BJ (cell line): ENCODE data around the gene GPRIN3. TPM values are rescaled to one million over a fixed set of nuclear protein-coding genes. Genes with fewer than 3 reads are reported as not detected.

Experiments used
- CTCF ChIA-PET: fragments of 350-600 bp; formaldehyde crosslinking; extraction: SDS; loops from one replicate; lab custom pipeline; 2021; ENCODE audit warnings: antibody characterized with exemption, inconsistent platforms; lab: Yijun Ruan, JAX
- POLR2A ChIA-PET: fragments of 300-600 bp; sonication (Branson Sonifier 250); formaldehyde crosslinking; extraction: SDS; loops from one replicate; lab custom pipeline; 2021; ENCODE audit warnings: antibody characterized with exemption; lab: Charles Lee
- DNase-seq: peaks from one replicate; pipeline ENCODE4 v3.0.0-alpha.2; 2011; ENCODE audit warnings: low read depth
- H3K27me3 ChIP-seq: 2 replicates; pipeline ENCODE4 v1.6.0; 2011; ENCODE audit warnings: low read length; ENCODE audit not compliant: control insufficient read depth, insufficient read depth
- H3K36me3 ChIP-seq: 2 replicates; pipeline ENCODE4 v1.5.1; 2011; ENCODE audit warnings: low read length; ENCODE audit not compliant: control insufficient read depth, insufficient read depth
- H3K4me3 ChIP-seq: 2 replicates; pipeline ENCODE4 v1.5.1; 2011; ENCODE audit warnings: low read depth, mild to moderate bottlenecking, control low read depth, low read length
- polyA plus RNA-seq: library from polyadenylated mRNA; depleted of rRNA; stranded (reverse); fragments of >200 nt; gene quantifications from 2 replicates; pipeline ENCODE4 v1.2.3, GENCODE V29; 2011
- TF ChIP-seq, protein P1 (sequence below): IDR thresholded peaks from 2 replicates; pipeline ENCODE4 v1.5.1; 2011; ENCODE audit warnings: low read depth, mild to moderate bottlenecking, control low read depth, inconsistent platforms, low read length, moderate library complexity; ENCODE audit not compliant: insufficient read depth

GPRIN3 gene
- polyA plus RNA-seq, 1 experiment = not detected

DNA sequence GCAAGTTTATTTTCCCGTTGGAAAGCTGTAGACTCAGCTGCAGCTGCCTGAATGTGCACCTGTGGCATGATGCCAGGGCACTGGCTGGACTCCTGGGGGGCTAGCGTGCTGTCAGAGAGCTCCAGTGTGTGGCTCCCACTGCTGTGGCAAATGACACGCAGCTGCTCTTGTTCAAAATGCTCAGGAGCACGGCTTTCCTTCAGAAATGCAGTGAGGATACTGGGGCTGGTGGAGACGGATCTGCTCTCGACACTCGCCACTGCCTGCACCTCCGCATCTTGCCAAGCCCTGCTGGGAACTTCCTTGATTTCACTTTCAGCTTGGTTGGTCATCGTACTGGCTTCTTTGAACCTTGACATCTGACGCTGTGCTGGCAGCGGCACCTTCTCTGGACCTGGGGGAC is 58.7 kb downstream of the GPRIN3 start:
- ChIA-PET CTCF (interaction anchor here (0.5 to 1.8 kb wide), 4 partner anchors 11 to 778 kb away, joined by 3 to 4 read pairs (median 3); no protein-coding TSS in a partner anchor), POLR2A (no interaction called here)
- Histone ChIP-seq H3K27me3 (no peaks in the 10 kb centered on the region), H3K36me3 (no peaks in the 10 kb centered on the region), H3K4me3 (no peak overlapping the region)
- TF ChIP-seq, protein P1, sequence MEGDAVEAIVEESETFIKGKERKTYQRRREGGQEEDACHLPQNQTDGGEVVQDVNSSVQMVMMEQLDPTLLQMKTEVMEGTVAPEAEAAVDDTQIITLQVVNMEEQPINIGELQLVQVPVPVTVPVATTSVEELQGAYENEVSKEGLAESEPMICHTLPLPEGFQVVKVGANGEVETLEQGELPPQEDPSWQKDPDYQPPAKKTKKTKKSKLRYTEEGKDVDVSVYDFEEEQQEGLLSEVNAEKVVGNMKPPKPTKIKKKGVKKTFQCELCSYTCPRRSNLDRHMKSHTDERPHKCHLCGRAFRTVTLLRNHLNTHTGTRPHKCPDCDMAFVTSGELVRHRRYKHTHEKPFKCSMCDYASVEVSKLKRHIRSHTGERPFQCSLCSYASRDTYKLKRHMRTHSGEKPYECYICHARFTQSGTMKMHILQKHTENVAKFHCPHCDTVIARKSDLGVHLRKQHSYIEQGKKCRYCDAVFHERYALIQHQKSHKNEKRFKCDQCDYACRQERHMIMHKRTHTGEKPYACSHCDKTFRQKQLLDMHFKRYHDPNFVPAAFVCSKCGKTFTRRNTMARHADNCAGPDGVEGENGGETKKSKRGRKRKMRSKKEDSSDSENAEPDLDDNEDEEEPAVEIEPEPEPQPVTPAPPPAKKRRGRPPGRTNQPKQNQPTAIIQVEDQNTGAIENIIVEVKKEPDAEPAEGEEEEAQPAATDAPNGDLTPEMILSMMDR = no peak
- DNase-seq = no peak

DNA sequence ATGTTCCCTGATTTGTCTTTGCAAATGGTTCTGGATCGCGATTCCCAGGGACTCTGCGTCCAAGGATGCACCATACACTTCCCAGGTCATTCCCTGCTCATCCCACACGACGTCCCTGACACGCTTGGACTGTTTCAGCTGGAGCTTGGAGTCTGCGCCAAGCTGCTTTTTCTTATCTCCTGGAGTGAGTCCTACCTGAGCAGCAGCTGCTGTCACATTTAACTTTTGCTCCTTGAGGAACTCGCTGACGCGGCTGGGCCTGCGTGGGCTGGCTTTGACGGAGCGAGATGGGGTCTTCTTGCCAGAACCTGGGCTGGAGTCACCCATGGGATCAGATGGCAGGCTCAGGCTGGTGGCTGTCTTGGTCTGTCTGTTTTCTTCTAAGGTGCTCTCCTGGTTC is 59.6 kb downstream of the GPRIN3 start:
- TF ChIP-seq, protein P1 = no peak
- no peak for DNase-seq
- Histone ChIP-seq H3K4me3 (no peak overlapping the region), H3K27me3 (0 out of 2 replicates have a peak, but pooled peaks cover 2% of the 10 kb centered on the region), H3K36me3 (no peaks in the 10 kb centered on the region)
- CTCF ChIA-PET = interaction anchor here (0.7 to 1.2 kb wide), 3 partner anchors 12 to 188 kb away, joined by 3 to 4 read pairs (median 3); no protein-coding TSS in a partner anchor
- POLR2A ChIA-PET = no interaction called here

DNA sequence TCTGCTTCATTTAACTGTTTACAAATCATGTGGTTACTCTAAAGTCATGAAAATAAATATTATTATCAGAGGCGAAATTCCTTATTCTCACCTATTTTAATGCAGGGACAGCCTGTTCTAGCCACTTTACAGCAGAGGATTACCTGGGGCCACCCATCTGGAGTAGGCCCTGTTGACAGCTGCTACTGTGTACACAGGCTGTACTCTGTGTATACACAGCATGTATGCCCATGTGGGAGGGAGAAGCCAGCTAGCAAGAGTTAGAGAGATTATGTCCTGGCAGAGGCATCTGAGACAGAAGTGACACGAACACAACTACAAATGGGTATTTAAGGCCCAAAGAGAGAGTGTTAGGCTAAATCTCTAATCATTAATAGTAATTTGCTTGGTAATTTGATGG is 62.1 kb downstream of the GPRIN3 start:
- ChIA-PET CTCF (interaction anchor here (2.0 kb wide), 1 partner anchor 10 kb away, joined by 6 read pairs; no protein-coding TSS in a partner anchor), POLR2A (no interaction called here)
- Histone ChIP-seq H3K27me3 (0 out of 2 replicates have a peak, but pooled peaks cover 2% of the 10 kb centered on the region), H3K4me3 (no peak overlapping the region), H3K36me3 (no peaks in the 10 kb centered on the region)
- TF ChIP-seq, protein P1 = no peak
- no peak for DNase-seq

DNA sequence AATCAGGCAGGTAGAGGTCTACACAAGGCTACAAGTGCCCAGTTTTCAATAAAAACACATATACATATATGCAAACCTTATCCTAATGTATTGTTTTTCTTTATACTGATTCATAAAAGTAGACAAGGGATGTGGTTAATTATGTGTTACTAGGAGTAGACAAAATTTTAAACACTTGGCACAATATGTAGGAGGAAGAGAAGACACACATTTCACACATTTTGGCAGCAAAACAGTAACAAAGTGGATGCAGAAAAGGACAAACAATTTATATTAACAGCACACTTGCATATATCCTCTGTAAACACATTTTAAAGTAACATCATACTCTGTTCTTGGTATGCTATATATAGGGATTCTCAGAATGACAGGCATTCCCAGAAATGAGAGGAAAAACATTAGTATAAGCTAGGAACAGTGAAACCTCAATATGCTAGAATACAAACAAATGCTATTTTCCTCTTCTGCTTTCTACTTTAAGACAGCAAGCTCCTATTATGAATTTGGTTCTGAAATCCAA is 63.8 kb downstream of the GPRIN3 start:
- POLR2A ChIA-PET = no interaction called here
- DNase-seq = no peak
- H3K36me3 ChIP-seq = no peaks in the 10 kb centered on the region
- CTCF ChIA-PET = interaction anchor here (2.8 kb wide), 1 partner anchor 17 kb away, joined by 15 read pairs; no protein-coding TSS in a partner anchor
- H3K27me3 ChIP-seq = 0 out of 2 replicates have a peak, but pooled peaks cover 2% of the 10 kb centered on the region
- TF ChIP-seq, protein P1 = no peak
- no peak overlapping the region for H3K4me3 ChIP-seq

DNA sequence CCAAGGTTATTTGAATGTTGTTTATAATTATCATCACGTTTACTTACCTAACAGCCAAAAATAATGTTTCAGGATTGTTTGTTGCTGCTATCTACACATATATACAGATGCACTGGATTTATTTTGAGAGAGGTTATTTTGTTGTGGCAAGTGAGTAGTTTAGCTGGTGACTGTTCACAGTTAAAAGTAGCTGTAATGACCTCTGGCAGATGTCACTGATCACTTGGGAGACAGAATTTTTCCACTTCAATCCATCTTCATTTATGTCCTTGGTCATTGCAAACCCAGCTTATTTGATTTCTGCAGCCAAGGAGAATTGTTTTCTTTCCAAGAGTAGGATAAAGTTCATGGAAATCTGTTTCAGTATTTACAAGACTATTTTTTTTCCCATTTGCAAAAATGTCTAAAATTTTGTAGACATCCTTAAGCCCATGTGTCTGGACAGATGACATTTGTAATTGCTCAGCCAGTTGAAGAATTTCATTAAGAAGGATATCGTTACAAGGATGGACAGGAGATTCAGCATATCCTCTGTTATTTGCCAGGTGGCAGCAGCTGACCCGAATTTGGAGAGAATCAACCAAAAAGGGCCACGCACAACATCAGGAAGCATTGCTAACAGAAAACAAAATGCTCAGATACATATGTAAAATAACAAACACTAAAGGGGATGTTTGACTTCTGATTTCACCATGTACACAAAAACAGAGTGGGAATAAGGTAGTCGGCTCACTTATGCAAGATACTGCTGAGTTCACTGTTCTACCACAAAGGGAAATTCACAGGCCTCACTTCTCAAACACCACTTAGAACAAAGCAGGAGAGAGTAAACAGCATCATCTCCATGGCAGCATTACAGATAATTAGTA is 64.5 kb downstream of the GPRIN3 start:
- H3K36me3 ChIP-seq = no peaks in the 10 kb centered on the region
- CTCF ChIA-PET = interaction anchor here (0.8 to 2.8 kb wide), 2 partner anchors 8 to 17 kb away, joined by 4 to 15 read pairs; no protein-coding TSS in a partner anchor
- TF ChIP-seq, protein P1 = no peak
- no peak overlapping the region for H3K4me3 ChIP-seq
- 0 out of 2 replicates have a peak, but pooled peaks cover 2% of the 10 kb centered on the region for H3K27me3 ChIP-seq
- POLR2A ChIA-PET = no interaction called here
- DNase-seq = no peak
